Measurements from ENCODE around the gene FSCN2. TPM values are rescaled to one million over a fixed set of nuclear protein-coding genes. Genes with fewer than 3 reads are reported as not detected.
"Not testable (repeated sequence)": the region's sequence is repeated elsewhere in the genome, so short reads cannot be mapped to it uniquely, and the experiment has no call there.

FSCN2 gene
- total RNA-seq, 1 donor from 2014 or later, result 3.6 TPM

- intact Hi-C loops (cut with DNase I), result no loop called here
- ATAC-seq, result no peak
- peaks cover 34% of the 10 kb centered on the region for H3K27me3 ChIP-seq
- H3K4me1 ChIP-seq, result peaks cover 9% of the 10 kb centered on the region
- no peaks in the 10 kb centered on the region for H3K9me3 ChIP-seq
- TF ChIP-seq CTCF (IDR thresholded peaks at IDR 0.05), result no peak
- no peaks in the 10 kb centered on the region for H3K36me3 ChIP-seq
- H3K4me3 ChIP-seq, result no peak overlapping the region
- H3K27ac ChIP-seq, result no peak overlapping the region
- no peak for DNase-seq
Observed at GRCh38 chr17:81526662-81527571, 1.3 kb upstream of the FSCN2 start.

DNA sequence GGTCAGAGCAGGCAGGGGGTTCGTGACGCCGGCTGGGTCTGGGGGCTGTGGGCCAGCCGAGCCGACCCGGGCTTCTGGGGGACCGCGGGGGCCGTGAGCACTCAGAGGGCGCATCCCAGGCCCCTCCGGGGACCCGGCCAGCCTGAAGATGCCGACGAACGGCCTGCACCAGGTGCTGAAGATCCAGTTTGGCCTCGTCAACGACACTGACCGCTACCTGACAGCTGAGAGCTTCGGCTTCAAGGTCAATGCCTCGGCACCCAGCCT lies 140 bp downstream of the FSCN2 start:
- intact Hi-C loops (cut with DNase I), result no loop called here
- H3K36me3 ChIP-seq, result no peaks in the 10 kb centered on the region
- peaks cover 32% of the 10 kb centered on the region for H3K27me3 ChIP-seq
- DNase-seq (no peak), ATAC-seq (no peak)
- H3K9me3 ChIP-seq, result no peaks in the 10 kb centered on the region
- TF ChIP-seq CTCF (IDR thresholded peaks at IDR 0.05), result no peak
- H3K27ac ChIP-seq, result no peak overlapping the region
- peaks cover 9% of the 10 kb centered on the region for H3K4me1 ChIP-seq
- H3K4me3 ChIP-seq, result no peak overlapping the region

- H3K27ac ChIP-seq, result no peak overlapping the region
- H3K9me3 ChIP-seq, result no peaks in the 10 kb centered on the region
- TF ChIP-seq CTCF (IDR thresholded peaks at IDR 0.05), result no peak
- DNase-seq (no peak), ATAC-seq (no peak)
- H3K4me3 ChIP-seq, result no peak overlapping the region
- H3K27me3 ChIP-seq, result peaks cover 27% of the 10 kb centered on the region
- H3K4me1 ChIP-seq, result peaks cover 9% of the 10 kb centered on the region
- H3K36me3 ChIP-seq, result no peaks in the 10 kb centered on the region
- intact Hi-C loops (cut with DNase I), result no loop called here
Observed at GRCh38 chr17:81528651-81529436, 667 bp downstream of the FSCN2 start.

GRCh38 chr17:81529437-81529803 lies 1.2 kb downstream of the FSCN2 start:
- peaks cover 21% of the 10 kb centered on the region for H3K27me3 ChIP-seq
- DNase-seq (no peak), ATAC-seq (no peak)
- H3K27ac ChIP-seq, result no peak overlapping the region
- intact Hi-C loops (cut with DNase I), result no loop called here
- no peaks in the 10 kb centered on the region for H3K36me3 ChIP-seq
- TF ChIP-seq CTCF (IDR thresholded peaks at IDR 0.05), result no peak
- no peaks in the 10 kb centered on the region for H3K9me3 ChIP-seq
- H3K4me1 ChIP-seq, result peaks cover 9% of the 10 kb centered on the region
- H3K4me3 ChIP-seq, result no peak overlapping the region

GRCh38 chr17:81531013-81531412 lies 2.8 kb downstream of the FSCN2 start:
- H3K4me1 ChIP-seq; H3K36me3 ChIP-seq; intact Hi-C loops (cut with DNase I); ATAC-seq; H3K9me3 ChIP-seq; H3K4me3 ChIP-seq; DNase-seq; H3K27ac ChIP-seq: not testable (repeated sequence)
- H3K27me3 ChIP-seq, result peaks cover 20% of the 10 kb centered on the region

DNA sequence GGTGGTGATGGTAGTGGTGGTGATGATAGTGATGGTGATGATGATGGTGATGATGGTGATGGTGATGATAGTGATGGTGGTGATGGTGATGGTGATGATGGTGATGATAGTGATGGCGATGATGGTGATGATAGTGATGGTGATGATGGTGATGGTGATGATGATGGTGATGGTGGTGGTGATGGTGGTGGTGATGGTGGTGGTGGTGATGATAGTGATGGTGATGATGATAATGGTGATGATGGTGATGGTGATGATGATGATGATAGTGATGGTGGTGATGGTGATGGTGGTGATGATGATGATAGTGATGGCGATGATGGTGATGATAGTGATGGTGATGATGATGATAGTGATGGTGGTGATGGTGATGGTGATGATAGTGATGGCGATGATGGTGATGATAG lies 3.8 kb downstream of the FSCN2 start:
- H3K4me3 ChIP-seq; H3K9me3 ChIP-seq; H3K27ac ChIP-seq; intact Hi-C loops (cut with DNase I); DNase-seq; H3K36me3 ChIP-seq; ATAC-seq: not testable (repeated sequence)
- H3K4me1 ChIP-seq, result peaks cover 13% of the 10 kb centered on the region
- H3K27me3 ChIP-seq, result peaks cover 22% of the 10 kb centered on the region
